COLO829 (cell line): ENCODE results near the gene MFSD2A.
"Not testable (repeated sequence)": the region's sequence is repeated elsewhere in the genome, so short reads cannot be mapped to it uniquely, and the experiment has no call there.

Experiments
- DNase-seq: peaks from one replicate; pipeline ENCODE4 v3.0.0; 2012; ENCODE audit warnings: low spot score

Gene MFSD2A

DNA sequence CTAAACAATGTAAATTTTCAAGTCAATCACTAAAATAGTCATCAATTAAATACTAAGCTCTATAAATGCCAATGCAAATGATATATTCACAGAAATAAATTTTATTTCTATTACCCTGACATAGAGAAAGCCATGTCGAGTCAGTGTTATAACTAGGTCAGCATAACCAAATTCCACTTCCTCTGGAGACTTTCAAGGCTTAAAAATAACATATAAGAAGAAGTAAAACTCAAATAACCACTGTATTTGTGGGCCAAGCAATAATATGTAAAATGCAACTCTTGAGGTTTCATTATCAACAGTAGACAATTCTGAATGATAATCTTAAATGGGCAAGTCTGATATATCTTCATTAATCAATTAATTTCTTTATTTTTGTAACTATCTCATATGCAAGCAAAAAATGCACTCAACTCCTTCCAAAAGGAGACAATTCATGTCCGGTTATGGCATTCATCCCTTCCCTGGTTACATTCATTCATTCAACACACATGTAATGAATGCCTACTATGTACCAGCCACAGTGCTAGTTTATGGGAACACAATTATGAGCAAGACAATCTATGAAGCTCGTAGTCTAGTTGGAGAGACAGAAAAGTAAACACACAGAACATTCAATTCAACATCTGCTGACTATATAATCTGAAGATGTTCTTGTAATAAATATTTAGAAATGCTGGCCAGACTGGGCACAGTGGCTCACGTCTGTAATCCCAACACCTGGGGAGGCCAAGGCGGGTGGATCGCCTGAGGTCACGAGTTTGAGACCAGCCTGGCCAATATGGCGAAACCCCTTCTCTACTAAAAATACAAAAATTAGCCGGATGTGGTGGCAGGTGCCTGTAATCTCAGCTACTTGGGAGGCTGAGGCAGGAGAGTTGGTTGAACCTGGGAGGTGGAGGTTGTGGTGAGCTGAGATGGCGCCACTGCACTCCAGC, 48.5 kb downstream of the MFSD2A start:
- no peak for DNase-seq

DNA sequence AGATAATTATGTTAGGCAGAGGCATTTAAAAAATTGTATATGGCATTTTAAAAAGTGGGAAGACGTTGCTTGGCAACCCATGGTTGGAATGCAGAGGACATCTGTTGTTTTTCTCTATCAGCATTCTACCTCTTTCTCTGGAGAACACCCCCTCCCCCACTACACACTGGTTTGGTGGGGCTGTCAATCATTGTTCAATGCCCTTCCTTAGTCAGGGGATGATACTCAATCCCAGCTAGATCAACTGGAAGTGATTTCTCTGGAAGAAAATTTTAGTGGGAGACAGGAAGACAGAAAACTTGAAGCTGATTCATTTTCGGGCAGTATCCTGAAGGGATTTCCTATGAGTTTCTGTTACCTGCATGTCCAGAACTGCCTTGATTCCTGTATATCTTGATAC, 49.9 kb downstream of the MFSD2A start:
- no peak for DNase-seq

DNA sequence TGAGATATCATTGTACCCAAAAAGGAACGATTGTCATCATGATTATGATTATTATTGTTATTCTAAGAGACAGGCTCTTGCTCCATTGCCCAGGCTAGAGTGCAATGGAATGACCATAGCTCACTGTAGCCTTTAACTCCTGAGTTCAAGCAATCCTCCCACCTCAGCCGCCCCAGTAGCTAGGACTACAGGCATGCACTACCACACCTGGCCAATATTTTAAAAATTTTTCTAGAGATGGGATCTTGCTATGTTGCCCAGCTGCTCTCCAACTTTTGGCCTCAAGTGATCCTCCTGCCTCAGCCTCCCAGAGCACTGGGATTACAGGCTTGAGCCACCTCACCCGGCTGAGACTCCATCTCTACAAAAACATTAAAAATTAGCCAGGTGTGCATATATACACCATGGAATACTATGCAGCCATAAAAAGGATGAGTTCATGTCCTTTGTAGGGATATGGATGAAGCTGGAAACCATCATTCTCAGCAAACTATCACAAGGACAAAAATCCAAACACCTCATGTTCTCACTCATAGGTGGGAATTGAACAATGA, 52.6 kb downstream of the MFSD2A start:
- not testable (repeated sequence) for DNase-seq

DNA sequence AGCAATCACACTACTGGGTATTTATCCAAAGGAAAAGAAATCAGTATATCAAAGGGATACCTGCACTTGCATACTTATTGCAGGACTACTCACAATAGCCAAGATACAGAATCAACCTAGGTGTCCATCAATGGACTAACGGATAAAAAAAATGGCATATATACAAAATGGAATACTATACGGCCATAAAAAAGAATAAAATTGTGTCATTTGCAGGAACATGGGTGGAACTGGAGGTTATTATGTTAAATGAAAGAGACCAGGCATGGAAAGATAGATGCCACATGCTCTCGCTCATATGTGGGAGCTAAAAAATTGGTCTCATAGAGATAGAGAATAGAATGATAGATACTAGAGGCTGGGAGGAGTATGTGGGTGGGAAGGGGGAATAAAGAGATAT, 56.3 kb downstream of the MFSD2A start:
- DNase-seq: no peak

DNA sequence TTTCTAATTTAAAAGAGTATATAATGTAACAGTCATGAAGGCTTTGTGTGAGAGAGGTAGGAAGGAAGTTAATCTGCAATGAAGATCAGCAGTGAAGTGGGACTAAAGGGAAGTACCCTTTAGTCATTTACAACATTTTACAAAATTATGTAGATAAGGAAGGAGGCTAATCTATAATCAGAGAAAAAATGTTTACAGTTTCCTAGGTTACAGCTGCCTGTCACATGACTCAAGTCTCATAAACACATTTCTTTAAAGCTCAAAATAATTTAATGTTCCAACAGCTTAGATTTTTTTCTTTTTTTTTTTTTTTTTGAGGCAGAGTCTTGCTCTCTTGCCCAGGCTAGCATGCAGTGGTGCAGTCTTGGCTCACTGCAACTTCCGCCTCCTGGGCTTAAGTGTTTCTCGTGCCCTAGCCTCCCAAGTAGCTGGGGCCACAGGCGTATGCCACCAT, 59.3 kb downstream of the MFSD2A start:
- DNase-seq: no peak

DNA sequence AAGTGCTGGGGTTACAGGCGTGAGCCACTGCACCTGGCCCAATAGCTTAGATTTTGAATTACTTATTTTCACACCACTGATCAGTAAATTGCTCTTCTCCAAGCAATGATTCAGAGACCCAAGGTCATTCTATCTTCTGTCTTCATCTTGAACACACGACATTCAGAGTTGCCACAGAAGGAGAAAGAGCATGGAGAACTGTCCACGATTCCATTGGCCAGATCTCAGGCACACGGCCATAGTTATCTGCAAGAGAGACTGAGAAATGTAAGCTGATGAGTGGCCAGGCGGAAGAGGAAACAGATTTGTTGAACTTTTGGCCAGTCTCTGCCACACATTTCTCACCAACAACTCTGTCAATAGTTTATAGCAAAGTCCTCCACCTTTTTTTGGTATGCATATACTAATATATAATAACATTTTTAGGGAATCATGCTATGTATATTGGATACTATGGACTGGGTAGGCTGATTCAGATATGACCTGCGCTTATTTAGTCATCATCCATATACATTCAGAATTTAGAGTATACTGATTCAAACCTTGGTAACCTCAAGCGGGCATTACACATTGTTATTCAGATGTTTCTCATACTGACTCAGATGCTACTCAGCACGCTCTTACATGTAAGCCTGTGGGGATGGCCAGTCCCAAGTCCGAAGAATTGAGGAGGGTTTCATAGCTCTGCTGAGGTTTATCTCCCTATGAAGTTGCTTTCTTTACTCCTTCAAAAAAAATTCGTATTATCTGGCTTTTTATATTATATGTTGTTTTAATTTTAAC, 60.1 kb downstream of the MFSD2A start:
- no peak for DNase-seq

DNA sequence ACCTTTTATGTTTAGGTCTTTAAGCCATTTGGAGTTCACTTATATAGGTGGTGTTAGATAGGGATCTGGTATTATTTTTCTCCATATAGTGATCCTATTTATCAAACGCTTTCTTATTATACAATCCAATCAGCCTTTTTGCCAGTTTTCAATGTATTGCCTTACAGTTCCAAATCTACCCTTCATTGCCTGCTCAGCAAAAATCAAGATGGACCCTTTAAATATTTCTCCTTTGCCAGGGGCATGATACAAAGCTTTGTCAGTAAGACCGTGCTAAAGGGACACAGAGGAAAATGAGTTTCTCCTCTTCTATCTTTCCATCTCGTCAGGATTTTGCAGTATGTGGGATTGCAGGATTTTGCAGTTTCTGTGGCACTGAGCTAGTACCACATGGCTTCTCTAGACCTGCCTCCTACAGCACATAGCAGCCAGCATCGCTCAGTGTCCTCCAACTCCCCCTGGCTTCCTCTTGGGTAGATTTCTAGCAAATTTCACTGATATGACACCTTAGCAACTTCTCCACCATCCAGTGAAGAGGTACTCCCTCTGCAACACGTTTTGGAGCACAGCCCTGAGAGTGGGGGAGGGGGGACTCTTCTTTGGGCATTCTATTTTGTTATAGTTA, 63.1 kb downstream of the MFSD2A start:
- no peak for DNase-seq
